Keratinocyte (primary cell): ENCODE measurements around the gene MEF2A. TPM values are rescaled to one million over a fixed set of nuclear protein-coding genes. Genes with fewer than 3 reads are reported as not detected.

ENCODE experiments used
- DNase-seq: peaks from one replicate; pipeline ENCODE4 v3.0.0-alpha.2; 2011; ENCODE audit warnings: low read depth, missing footprints, low spot score
- FAIRE-seq: peaks from 2 replicates; lab custom pipeline; 2011; peaks lifted over from hg19 to GRCh38; lab: Jason Lieb, UNC
- H2AFZ ChIP-seq: 2 replicates; pipeline ENCODE4 v1.6.0; 2012; ENCODE audit warnings: low read length, control low read depth, inconsistent platforms; ENCODE audit not compliant: control insufficient read depth
- H3K27ac ChIP-seq: 2 replicates; pipeline ENCODE4 v1.5.1; 2011; ENCODE audit warnings: low read length; ENCODE audit not compliant: control insufficient read depth, insufficient read depth
- H3K27me3 ChIP-seq: 3 replicates; pipeline ENCODE4 v1.6.0; 2011; ENCODE audit warnings: low read length; ENCODE audit not compliant: control insufficient read depth, insufficient read depth; ENCODE audit errors: extremely low read depth
- H3K36me3 ChIP-seq, 2 experiments: 2 replicates in 1 of 2; 3 replicates in 1 of 2; pipeline ENCODE4 v1.5.1; 2011; ENCODE audit warnings: low read length in 2 of 2, mild to moderate bottlenecking in 1 of 2; ENCODE audit not compliant: control insufficient read depth in 2 of 2, insufficient read depth in 2 of 2; ENCODE audit errors: extremely low read depth in 1 of 2
- H3K4me1 ChIP-seq: 3 replicates; pipeline ENCODE4 v1.5.1; 2011; ENCODE audit warnings: low read length; ENCODE audit not compliant: control insufficient read depth, insufficient read depth; ENCODE audit errors: extremely low read depth
- H3K4me2 ChIP-seq: 3 replicates; pipeline ENCODE4 v1.6.0; 2011; ENCODE audit warnings: low read depth, low read length; ENCODE audit not compliant: control insufficient read depth, insufficient read depth; ENCODE audit errors: extremely low read depth
- H3K4me3 ChIP-seq, 3 experiments: fragments of 200-600 bp in 1 of 3; sonication (generic) in 1 of 3; 2 replicates in 2 of 3; 3 replicates in 1 of 3; pipeline ENCODE4 v1.5.1; 2011 to 2016; ENCODE audit warnings: low read length in 3 of 3, mild to moderate bottlenecking in 3 of 3, control low read depth in 2 of 3, inconsistent platforms in 1 of 3, low read depth in 1 of 3, mixed read lengths in 1 of 3, mixed run types in 1 of 3, moderate library complexity in 1 of 3; ENCODE audit not compliant: control insufficient read depth in 2 of 3, insufficient read depth in 2 of 3; ENCODE audit errors: extremely low read depth in 1 of 3
- H3K79me2 ChIP-seq: 2 replicates; pipeline ENCODE4 v1.6.0; 2012; ENCODE audit warnings: low read length; ENCODE audit not compliant: control insufficient read depth, insufficient read depth
- H3K9ac ChIP-seq: 3 replicates; pipeline ENCODE4 v1.6.0; 2011; ENCODE audit warnings: low read length; ENCODE audit not compliant: control insufficient read depth, insufficient read depth; ENCODE audit errors: extremely low read depth
- H3K9me1 ChIP-seq: 3 replicates; pipeline ENCODE4 v1.6.0; 2011; ENCODE audit warnings: low read length; ENCODE audit not compliant: control insufficient read depth, insufficient read depth; ENCODE audit errors: extremely low read depth
- H3K9me3 ChIP-seq: 2 replicates; pipeline ENCODE4 v1.5.1; 2012; ENCODE audit warnings: low read depth, low read length; ENCODE audit not compliant: control insufficient read depth
- H4K20me1 ChIP-seq: 3 replicates; pipeline ENCODE4 v1.6.0; 2011; ENCODE audit warnings: low read length; ENCODE audit not compliant: control insufficient read depth, insufficient read depth; ENCODE audit errors: extremely low read depth
- EZH2 ChIP-seq: IDR thresholded peaks from one replicate; pipeline ENCODE4 v1.6.1; 2012; ENCODE audit warnings: inconsistent platforms, mild to moderate bottlenecking, low read length, moderate library complexity
- dilution Hi-C: fragments of 300-500 bp; cut with MboI; formaldehyde crosslinking; loops from one replicate; pipeline ENCODE4 v1.7.0; 2020; ENCODE audit warnings: low sequenced_read_pairs; ENCODE audit not compliant: extremely low pct_ligation_motif_present
- polyA plus RNA-seq, 5 experiments: library from polyadenylated mRNA; depleted of rRNA in 3 of 5; stranded (reverse) in 3 of 5; stranded (forward) in 1 of 5; unstranded in 1 of 5; fragments of >200 nt; gene quantifications; 1 replicate in 1 of 5; 2 replicates in 3 of 5; 3 replicates in 1 of 5; pipeline versions ENCODE4 v1.2.1 to v1.2.3, GENCODE V29; 2011 to 2012; ENCODE audit warnings: missing spikeins in 2 of 5, low read depth in 1 of 5, low replicate concordance in 1 of 5
- TF ChIP-seq, protein P1 (sequence below), 3 experiments: IDR thresholded peaks in 1 of 3; conservative IDR thresholded peaks in 1 of 3; optimal IDR thresholded peaks in 1 of 3; 2 replicates in 2 of 3; 3 replicates in 1 of 3; pipeline versions ENCODE3 to v1.5.1; 2011; ENCODE audit warnings: low read length in 3 of 3, mild to moderate bottlenecking in 3 of 3, moderate library complexity in 2 of 3, control low read depth in 1 of 3, inconsistent platforms in 1 of 3; ENCODE audit not compliant: insufficient read depth in 2 of 3; ENCODE audit errors: extremely low read depth in 1 of 3

MEF2A gene
- polyA plus RNA-seq, 1 donor (not counting 4 experiments of a cell fraction or from before 2014, with no cell fraction given): 27.4 TPM

DNA sequence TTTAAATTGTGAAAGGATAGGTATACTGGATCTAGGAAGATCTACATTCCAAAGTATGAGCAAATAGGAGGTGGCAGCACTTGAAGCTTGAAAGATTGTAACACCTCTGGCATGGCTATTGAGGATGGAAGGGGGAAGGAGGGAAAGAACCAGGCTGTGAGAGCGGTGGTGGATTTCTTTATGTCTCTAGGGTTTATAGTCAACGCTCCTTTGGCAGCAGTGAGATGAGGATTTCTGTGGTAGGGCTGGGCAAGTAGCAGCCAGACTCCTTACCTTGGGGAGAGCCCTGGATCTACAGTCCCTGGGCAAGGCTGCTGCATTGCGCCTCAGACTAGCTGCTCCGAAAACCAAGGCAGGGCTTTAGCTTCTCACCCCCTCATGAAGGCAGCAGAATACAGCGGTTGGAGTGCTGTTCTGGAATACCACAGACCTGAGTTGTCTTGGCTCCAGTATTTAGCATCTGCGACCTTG is 53.2 kb downstream of the MEF2A start:
- peak overlapping the region in 2 of 3 experiments; percentile 65 to 66 for H3K4me3 ChIP-seq
- no peaks in the 10 kb centered on the region for H4K20me1 ChIP-seq
- peak overlapping the region; percentile 79 for H2AFZ ChIP-seq
- H3K9me1 ChIP-seq: no peaks in the 10 kb centered on the region
- peak overlapping the region; percentile 71 for H3K9ac ChIP-seq
- H3K36me3 ChIP-seq: no peaks in the 10 kb centered on the region
- peaks cover 47% of the 10 kb centered on the region for H3K79me2 ChIP-seq
- peak overlapping the region; percentile 70 for H3K27ac ChIP-seq
- peak; percentile 73 for FAIRE-seq
- H3K9me3 ChIP-seq: no peaks in the 10 kb centered on the region
- dilution Hi-C loops: no loop called here
- TF ChIP-seq, protein P1, sequence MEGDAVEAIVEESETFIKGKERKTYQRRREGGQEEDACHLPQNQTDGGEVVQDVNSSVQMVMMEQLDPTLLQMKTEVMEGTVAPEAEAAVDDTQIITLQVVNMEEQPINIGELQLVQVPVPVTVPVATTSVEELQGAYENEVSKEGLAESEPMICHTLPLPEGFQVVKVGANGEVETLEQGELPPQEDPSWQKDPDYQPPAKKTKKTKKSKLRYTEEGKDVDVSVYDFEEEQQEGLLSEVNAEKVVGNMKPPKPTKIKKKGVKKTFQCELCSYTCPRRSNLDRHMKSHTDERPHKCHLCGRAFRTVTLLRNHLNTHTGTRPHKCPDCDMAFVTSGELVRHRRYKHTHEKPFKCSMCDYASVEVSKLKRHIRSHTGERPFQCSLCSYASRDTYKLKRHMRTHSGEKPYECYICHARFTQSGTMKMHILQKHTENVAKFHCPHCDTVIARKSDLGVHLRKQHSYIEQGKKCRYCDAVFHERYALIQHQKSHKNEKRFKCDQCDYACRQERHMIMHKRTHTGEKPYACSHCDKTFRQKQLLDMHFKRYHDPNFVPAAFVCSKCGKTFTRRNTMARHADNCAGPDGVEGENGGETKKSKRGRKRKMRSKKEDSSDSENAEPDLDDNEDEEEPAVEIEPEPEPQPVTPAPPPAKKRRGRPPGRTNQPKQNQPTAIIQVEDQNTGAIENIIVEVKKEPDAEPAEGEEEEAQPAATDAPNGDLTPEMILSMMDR (optimal IDR thresholded peaks at IDR 0.05 in 1 of 3, IDR thresholded peaks at IDR 0.05 in 1 of 3, conservative IDR thresholded peaks at IDR 0.05 in 1 of 3; ENCODE audit: extremely low read depth in 1 of 3, insufficient read depth in 2 of 3, low read length in 3 of 3): peak in 2 of 3 experiments; percentile 8 to 50
- no peak for TF ChIP-seq EZH2
- H3K4me1 ChIP-seq: peaks cover 23% of the 10 kb centered on the region
- no peak for DNase-seq
- H3K27me3 ChIP-seq: no peaks in the 10 kb centered on the region
- H3K4me2 ChIP-seq: peak overlapping the region; percentile 90

DNA sequence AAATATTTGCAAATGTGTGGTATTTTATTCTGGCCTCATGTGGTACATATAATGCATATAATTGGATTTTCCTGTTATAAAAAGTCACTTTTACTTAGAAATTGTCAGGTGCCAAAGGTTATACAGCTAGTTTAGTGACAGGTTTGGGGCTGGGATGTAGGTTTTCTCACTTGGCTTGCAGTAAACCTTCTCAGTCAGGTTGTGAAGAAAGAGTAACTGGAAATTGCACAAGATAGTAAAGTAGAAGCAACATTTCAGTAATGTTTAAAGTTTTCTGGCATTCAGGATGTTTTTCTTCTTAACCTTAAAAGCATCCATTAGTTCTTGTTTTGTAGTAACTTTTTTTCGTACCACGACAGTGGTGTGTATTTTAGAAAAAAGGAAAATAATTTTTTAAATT is 53.9 kb downstream of the MEF2A start:
- Histone ChIP-seq H4K20me1 (no peaks in the 10 kb centered on the region), H3K36me3 (no peaks in the 10 kb centered on the region), H3K9ac (no peak overlapping the region), H3K27me3 (no peaks in the 10 kb centered on the region), H3K79me2 (peaks cover 51% of the 10 kb centered on the region), H3K4me2 (peak overlapping the region; percentile 90), H3K9me3 (no peaks in the 10 kb centered on the region), H3K4me1 (peaks cover 20% of the 10 kb centered on the region), H3K27ac (peak overlapping the region; percentile 29), H3K9me1 (no peaks in the 10 kb centered on the region), H2AFZ (no peak overlapping the region), H3K4me3 (no peak overlapping the region)
- no peak for DNase-seq
- dilution Hi-C loops: no loop called here
- TF ChIP-seq EZH2: no peak
- TF ChIP-seq, protein P1 (optimal IDR thresholded peaks at IDR 0.05 in 1 of 3, IDR thresholded peaks at IDR 0.05 in 1 of 3, conservative IDR thresholded peaks at IDR 0.05 in 1 of 3; ENCODE audit: extremely low read depth in 1 of 3, insufficient read depth in 2 of 3, low read length in 3 of 3): no peak
- no peak for FAIRE-seq
